ENCODE measurements around the gene PRICKLE4. TPM values are rescaled to one million over a fixed set of nuclear protein-coding genes. Genes with fewer than 3 reads are reported as not detected.

The PRICKLE4 gene
- total and polyA plus RNA-seq, 2 of the 8 experiments (the other 6 are each of a cell fraction or from before 2014, with no cell fraction given): 0.32 to 1.4 TPM

DNA sequence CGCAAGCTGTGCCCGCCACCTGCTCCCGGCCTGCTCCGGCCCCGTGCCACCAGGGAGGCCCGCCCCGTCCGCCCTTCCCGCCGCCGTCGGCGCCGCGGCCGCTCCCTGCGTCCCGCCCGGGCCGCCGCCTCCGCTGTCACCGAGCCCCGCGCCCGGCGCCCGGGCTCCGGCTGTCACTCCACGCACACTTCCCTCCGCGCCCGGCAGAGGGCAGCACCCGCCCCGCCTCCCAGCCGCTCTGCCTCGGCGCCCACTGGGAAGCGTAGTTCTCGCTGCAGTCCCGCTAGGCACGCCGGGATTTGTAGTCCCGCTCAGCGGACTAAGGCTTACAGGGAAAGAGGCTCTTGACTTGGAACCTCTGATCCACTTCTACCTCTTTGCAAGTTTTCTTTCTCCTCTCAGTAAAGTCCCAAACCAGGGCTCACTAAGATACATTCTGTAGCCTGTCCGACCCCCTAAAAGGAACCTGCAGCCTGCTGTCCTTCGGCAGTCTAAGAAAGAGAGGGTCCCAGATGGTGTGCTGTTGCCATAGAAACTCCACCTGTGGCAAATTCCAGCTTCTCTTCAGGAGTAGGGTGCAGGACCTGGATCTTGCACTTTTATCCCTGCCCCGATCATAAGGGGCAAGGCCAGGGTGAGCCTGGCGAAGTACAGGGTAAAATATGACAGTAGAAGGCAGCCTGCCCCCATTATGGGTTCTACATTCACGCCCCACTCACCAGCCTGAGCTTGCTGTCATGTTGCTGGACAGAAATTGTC lies 45.0 kb upstream of the PRICKLE4 start, which contains the start of gene TFEB (continued):
- TF ChIP-seq SIRT6 (IDR thresholded peaks at IDR 0.05; ENCODE audit: low read length) (no peak), RBBP5 (IDR thresholded peaks at IDR 0.05; ENCODE audit: borderline replicate concordance, low read depth, low read length) (no peak), HDAC6 (IDR thresholded peaks at IDR 0.05; ENCODE audit: low read depth, low read length) (no peak), TAF7 (optimal IDR thresholded peaks at IDR 0.05; ENCODE audit: borderline replicate concordance, low read depth, low read length) (no peak), SAP30 (IDR thresholded peaks at IDR 0.05; ENCODE audit: insufficient read depth, insufficient replicate concordance, low read length) (no peak), EZH2 (IDR thresholded peaks at IDR 0.05; ENCODE audit: low read depth, low read length, severe bottlenecking) (no peak), ZNF274 (IDR thresholded peaks at IDR 0.05; ENCODE audit: borderline replicate concordance, extremely low read depth, low read length) (no peak), RFX5 (IDR thresholded peaks at IDR 0.05; ENCODE audit: borderline replicate concordance, low read depth, low read length) (no peak), EGR1 (IDR thresholded peaks at IDR 0.05; ENCODE audit: borderline replicate concordance, low read depth, low read length) (no peak), JUND (IDR thresholded peaks at IDR 0.05; ENCODE audit: low read length) (no peak), CHD2 (IDR thresholded peaks at IDR 0.05; ENCODE audit: low read length) (0 out of 2 replicates have a peak, but pooled peaks have one; percentile 48), SUZ12 (IDR thresholded peaks at IDR 0.05; ENCODE audit: low read length) (no peak), KDM4A (IDR thresholded peaks at IDR 0.05; ENCODE audit: low read depth, low read length, severe bottlenecking) (no peak), SP1 (IDR thresholded peaks at IDR 0.05; ENCODE audit: low read depth, low read length) (peak; percentile 23; the same call in 1 of the 2 replicates), TCF12 (IDR thresholded peaks at IDR 0.05; ENCODE audit: low read depth, low read length) (0 out of 2 replicates have a peak, but pooled peaks have one; percentile 52), EP300 (IDR thresholded peaks at IDR 0.05; ENCODE audit: borderline replicate concordance in 1 of 2, low read depth in 2 of 2, low read length in 2 of 2) (no peak), SIX5 (IDR thresholded peaks at IDR 0.05; ENCODE audit: low read depth, low read length) (peak; percentile 94), TBP (IDR thresholded peaks at IDR 0.05; ENCODE audit: low read depth, low read length) (no peak; the same call in 1 of the 2 replicates), ASH2L (IDR thresholded peaks at IDR 0.05; ENCODE audit: low read length) (no peak)
- TF ChIP-seq, protein P1, sequence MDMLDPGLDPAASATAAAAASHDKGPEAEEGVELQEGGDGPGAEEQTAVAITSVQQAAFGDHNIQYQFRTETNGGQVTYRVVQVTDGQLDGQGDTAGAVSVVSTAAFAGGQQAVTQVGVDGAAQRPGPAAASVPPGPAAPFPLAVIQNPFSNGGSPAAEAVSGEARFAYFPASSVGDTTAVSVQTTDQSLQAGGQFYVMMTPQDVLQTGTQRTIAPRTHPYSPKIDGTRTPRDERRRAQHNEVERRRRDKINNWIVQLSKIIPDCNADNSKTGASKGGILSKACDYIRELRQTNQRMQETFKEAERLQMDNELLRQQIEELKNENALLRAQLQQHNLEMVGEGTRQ (IDR thresholded peaks at IDR 0.05; ENCODE audit: low read length): no peak
- TF ChIP-seq, protein P2, sequence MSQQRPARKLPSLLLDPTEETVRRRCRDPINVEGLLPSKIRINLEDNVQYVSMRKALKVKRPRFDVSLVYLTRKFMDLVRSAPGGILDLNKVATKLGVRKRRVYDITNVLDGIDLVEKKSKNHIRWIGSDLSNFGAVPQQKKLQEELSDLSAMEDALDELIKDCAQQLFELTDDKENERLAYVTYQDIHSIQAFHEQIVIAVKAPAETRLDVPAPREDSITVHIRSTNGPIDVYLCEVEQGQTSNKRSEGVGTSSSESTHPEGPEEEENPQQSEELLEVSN (IDR thresholded peaks at IDR 0.05): 0 out of 2 replicates have a peak, but pooled peaks have one; percentile 4
